Measurements from ENCODE around the gene METTL9. TPM values are rescaled to one million over a fixed set of nuclear protein-coding genes. Genes with fewer than 3 reads are reported as not detected.

The METTL9 gene
- total and polyA plus RNA-seq, 8 donors: 34.4 to 879 (median 84.8) TPM

GRCh38 chr16:21589551-21589950, 9.8 kb upstream of the METTL9 start:
- WGBS, 5 donors: 81 to 94% (median 87%) methylated on average over 4 of the region's 4 CpGs
- no peaks in the 10 kb centered on the region for H3K36me3 ChIP-seq
- no peak for DNase-seq

GRCh38 chr16:21590287-21590686, 9.1 kb upstream of the METTL9 start:
- no peaks in the 10 kb centered on the region for H3K27me3 ChIP-seq
- intact Hi-C loops (cut with DNase I; ENCODE audit: low total_unique reads): no loop called here
- H3K9me3 ChIP-seq: no peaks in the 10 kb centered on the region
- TF ChIP-seq CTCF (IDR thresholded peaks at IDR 0.05) (no peak), EP300 (IDR thresholded peaks at IDR 0.05) (no peak), POLR2AphosphoS5 (IDR thresholded peaks at IDR 0.05) (no peak), POLR2A (IDR thresholded peaks at IDR 0.05) (no peak)
- peaks cover 0 to 10% (median 0%) of the 10 kb centered on the region in 4 donors for H3K4me1 ChIP-seq
- H3K27ac ChIP-seq: no peak overlapping the region
- 42 to 58% (median 44%) methylated on average over 2 of the region's 2 CpGs for WGBS, 5 donors
- DNase-seq: no peak
- no peak overlapping the region for H3K4me3 ChIP-seq
- H3K36me3 ChIP-seq: no peaks in the 10 kb centered on the region

More at GRCh38 chr16:21589551-21589950, 9.8 kb upstream of the METTL9 start:
- Histone ChIP-seq H3K27ac (no peak overlapping the region), H3K9me3 (no peaks in the 10 kb centered on the region), H3K4me1 (peaks cover 0 to 10% (median 0%) of the 10 kb centered on the region in 4 donors), H3K27me3 (no peaks in the 10 kb centered on the region), H3K4me3 (no peak overlapping the region)
- intact Hi-C loops (cut with DNase I; ENCODE audit: low total_unique reads): loop anchor here (10.0 kb wide), 1 partner anchor 125 kb away; no protein-coding TSS in a partner anchor
- TF ChIP-seq POLR2AphosphoS5 (IDR thresholded peaks at IDR 0.05) (no peak), CTCF (IDR thresholded peaks at IDR 0.05) (no peak), POLR2A (IDR thresholded peaks at IDR 0.05) (no peak), EP300 (IDR thresholded peaks at IDR 0.05) (no peak)

- intact Hi-C loops (cut with DNase I; ENCODE audit: low total_unique reads): no loop called here
- DNase-seq: no peak
- no peaks in the 10 kb centered on the region for H3K36me3 ChIP-seq
- H3K4me1 ChIP-seq: peaks cover 0 to 10% (median 0%) of the 10 kb centered on the region in 4 donors
- H3K9me3 ChIP-seq: no peaks in the 10 kb centered on the region
- no peak for TF ChIP-seq CTCF (IDR thresholded peaks at IDR 0.05)
- no peak for TF ChIP-seq POLR2AphosphoS5 (IDR thresholded peaks at IDR 0.05)
- no peak for TF ChIP-seq EP300 (IDR thresholded peaks at IDR 0.05)
- TF ChIP-seq POLR2A (IDR thresholded peaks at IDR 0.05): no peak
- H3K27ac ChIP-seq: no peak overlapping the region
- H3K4me3 ChIP-seq: no peak overlapping the region
- H3K27me3 ChIP-seq: no peaks in the 10 kb centered on the region
- WGBS, 5 donors: 59 to 72% (median 64%) methylated on average over 2 of the region's 2 CpGs
Measured at GRCh38 chr16:21590796-21591195, 8.6 kb upstream of the METTL9 start.

GRCh38 chr16:21592191-21592590, 7.2 kb upstream of the METTL9 start:
- H3K36me3 ChIP-seq: no peaks in the 10 kb centered on the region
- 89 to 96% (median 94%) methylated on average over 9 of the region's 9 CpGs for WGBS, 5 donors

More at GRCh38 chr16:21592191-21592590, 7.2 kb upstream of the METTL9 start:
- Histone ChIP-seq H3K27me3 (no peaks in the 10 kb centered on the region), H3K4me1 (peaks cover 0 to 10% (median 0%) of the 10 kb centered on the region in 4 donors), H3K27ac (no peak overlapping the region), H3K9me3 (no peaks in the 10 kb centered on the region), H3K4me3 (no peak overlapping the region)
- intact Hi-C loops (cut with DNase I; ENCODE audit: low total_unique reads): no loop called here
- DNase-seq: no peak
- TF ChIP-seq CTCF (IDR thresholded peaks at IDR 0.05) (no peak), POLR2A (IDR thresholded peaks at IDR 0.05) (no peak), EP300 (IDR thresholded peaks at IDR 0.05) (no peak), POLR2AphosphoS5 (IDR thresholded peaks at IDR 0.05) (no peak)

Data from stomach (tissue), 9 donors.